Femur (tissue), 1 donor: ENCODE results near the gene CCDC12.

ENCODE experiments used
- DNase-seq: peaks from one replicate; pipeline ENCODE4 v3.0.0-alpha.2; 2017

Gene CCDC12

GRCh38 chr3:46976326-46977190 lies at the start of gene CCDC12:
TSS of gene CCDC12 (minus strand) at chr3:46976745. CDS start at chr3:46976732, 13 bp downstream.
- peak; percentile 99 for DNase-seq

- DNase-seq: no peak
Measured at GRCh38 chr3:47024932-47025331, 48.4 kb upstream of the CCDC12 start.

- DNase-seq: no peak
Measured at GRCh38 chr3:47022641-47023071, 46.1 kb upstream of the CCDC12 start.

GRCh38 chr3:47020311-47020710 lies 43.8 kb upstream of the CCDC12 start:
- no peak for DNase-seq

- DNase-seq: no peak
Measured at GRCh38 chr3:47019201-47019600, 42.7 kb upstream of the CCDC12 start.

- no peak for DNase-seq
Measured at GRCh38 chr3:47018269-47018611, 41.7 kb upstream of the CCDC12 start.

- no peak for DNase-seq
Measured at GRCh38 chr3:47017504-47018268, 41.1 kb upstream of the CCDC12 start.

- DNase-seq: no peak
Measured at GRCh38 chr3:47016934-47017435, 40.4 kb upstream of the CCDC12 start.

- DNase-seq: no peak
Measured at GRCh38 chr3:47016086-47016933, 39.8 kb upstream of the CCDC12 start.

GRCh38 chr3:47015151-47015550 lies 38.6 kb upstream of the CCDC12 start:
- no peak for DNase-seq

GRCh38 chr3:47014036-47014435 lies 37.5 kb upstream of the CCDC12 start:
- DNase-seq: no peak

- no peak for DNase-seq
Measured at GRCh38 chr3:47013231-47013630, 36.7 kb upstream of the CCDC12 start.

GRCh38 chr3:47012342-47013230 lies 36.0 kb upstream of the CCDC12 start:
- peak; percentile 10 for DNase-seq

GRCh38 chr3:47011371-47011770 lies 34.8 kb upstream of the CCDC12 start:
- peak; percentile 16 for DNase-seq

- peak; percentile 11 for DNase-seq
Measured at GRCh38 chr3:47010910-47011309, 34.4 kb upstream of the CCDC12 start.

GRCh38 chr3:47010111-47010712 lies 33.7 kb upstream of the CCDC12 start:
- DNase-seq: peak; percentile 58

- peak; percentile 96 for DNase-seq
Measured at GRCh38 chr3:47009225-47010110, 32.9 kb upstream of the CCDC12 start.

GRCh38 chr3:47008851-47009224 lies 32.3 kb upstream of the CCDC12 start:
- DNase-seq: no peak

GRCh38 chr3:47008234-47008796 lies 31.8 kb upstream of the CCDC12 start:
- DNase-seq: no peak
